Measurements from ENCODE around the gene FOXI1. TPM values are rescaled to one million over a fixed set of nuclear protein-coding genes. Genes with fewer than 3 reads are reported as not detected.

Gene FOXI1
- total and polyA plus RNA-seq, 2 experiments from 2014 or later, result not detected

- H3K4me2 ChIP-seq, result no peak overlapping the region
- no peak overlapping the region for H3K4me3 ChIP-seq
- no peak for TF ChIP-seq EZH2phosphoT487 (IDR thresholded peaks at IDR 0.05; ENCODE audit: low read depth, severe bottlenecking, unreplicated experiment)
- TF ChIP-seq, protein P1, sequence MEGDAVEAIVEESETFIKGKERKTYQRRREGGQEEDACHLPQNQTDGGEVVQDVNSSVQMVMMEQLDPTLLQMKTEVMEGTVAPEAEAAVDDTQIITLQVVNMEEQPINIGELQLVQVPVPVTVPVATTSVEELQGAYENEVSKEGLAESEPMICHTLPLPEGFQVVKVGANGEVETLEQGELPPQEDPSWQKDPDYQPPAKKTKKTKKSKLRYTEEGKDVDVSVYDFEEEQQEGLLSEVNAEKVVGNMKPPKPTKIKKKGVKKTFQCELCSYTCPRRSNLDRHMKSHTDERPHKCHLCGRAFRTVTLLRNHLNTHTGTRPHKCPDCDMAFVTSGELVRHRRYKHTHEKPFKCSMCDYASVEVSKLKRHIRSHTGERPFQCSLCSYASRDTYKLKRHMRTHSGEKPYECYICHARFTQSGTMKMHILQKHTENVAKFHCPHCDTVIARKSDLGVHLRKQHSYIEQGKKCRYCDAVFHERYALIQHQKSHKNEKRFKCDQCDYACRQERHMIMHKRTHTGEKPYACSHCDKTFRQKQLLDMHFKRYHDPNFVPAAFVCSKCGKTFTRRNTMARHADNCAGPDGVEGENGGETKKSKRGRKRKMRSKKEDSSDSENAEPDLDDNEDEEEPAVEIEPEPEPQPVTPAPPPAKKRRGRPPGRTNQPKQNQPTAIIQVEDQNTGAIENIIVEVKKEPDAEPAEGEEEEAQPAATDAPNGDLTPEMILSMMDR (IDR thresholded peaks at IDR 0.05; ENCODE audit: poor library complexity), result no peak
- TF ChIP-seq EZH2 (IDR thresholded peaks at IDR 0.05; ENCODE audit: borderline replicate concordance), result no peak
- H2AFZ ChIP-seq, result no peak overlapping the region
- no peak for DNase-seq (ENCODE audit: low spot score)
- peaks cover 6% of the 10 kb centered on the region for H3K27me3 ChIP-seq
- H4K20me1 ChIP-seq (ENCODE audit: insufficient read depth, poor library complexity, severe bottlenecking), result no peaks in the 10 kb centered on the region
- no peaks in the 10 kb centered on the region for H3K79me2 ChIP-seq
- no peaks in the 10 kb centered on the region for H3K4me1 ChIP-seq (ENCODE audit: insufficient read depth)
- 88% methylated on average over 13 of the region's 13 CpGs for WGBS (ENCODE audit: low lambda C conversion rate, missing lambda C conversion rate)
- H3K9me3 ChIP-seq (ENCODE audit: low read depth), result no peaks in the 10 kb centered on the region
- no peaks in the 10 kb centered on the region for H3K9me2 ChIP-seq (replicated peaks; ENCODE audit: insufficient read depth)
- H3K36me3 ChIP-seq (replicated peaks; ENCODE audit: insufficient read depth, low read depth), result no peaks in the 10 kb centered on the region
- H3K27ac ChIP-seq, result no peak overlapping the region
Observed at GRCh38 chr5:170078931-170079330, 26.8 kb upstream of the FOXI1 start.

GRCh38 chr5:170080217-170080616 is 25.5 kb upstream of the FOXI1 start:
- Histone ChIP-seq H3K4me1 (ENCODE audit: insufficient read depth) (no peaks in the 10 kb centered on the region), H3K79me2 (no peaks in the 10 kb centered on the region), H2AFZ (no peak overlapping the region), H3K4me2 (no peak overlapping the region), H3K9me3 (ENCODE audit: low read depth) (no peaks in the 10 kb centered on the region), H4K20me1 (ENCODE audit: insufficient read depth, poor library complexity, severe bottlenecking) (no peaks in the 10 kb centered on the region), H3K27ac (no peak overlapping the region), H3K36me3 (replicated peaks; ENCODE audit: insufficient read depth, low read depth) (no peaks in the 10 kb centered on the region), H3K9me2 (replicated peaks; ENCODE audit: insufficient read depth) (no peaks in the 10 kb centered on the region), H3K4me3 (no peak overlapping the region), H3K27me3 (peaks cover 2% of the 10 kb centered on the region)
- 90% methylated on average over 1 of the region's 1 CpG for WGBS (ENCODE audit: low lambda C conversion rate, missing lambda C conversion rate)
- no peak for DNase-seq (ENCODE audit: low spot score)
- no peak for TF ChIP-seq EZH2 (IDR thresholded peaks at IDR 0.05; ENCODE audit: borderline replicate concordance)
- TF ChIP-seq, protein P1 (IDR thresholded peaks at IDR 0.05; ENCODE audit: poor library complexity), result no peak
- no peak for TF ChIP-seq EZH2phosphoT487 (IDR thresholded peaks at IDR 0.05; ENCODE audit: low read depth, severe bottlenecking, unreplicated experiment)

- Histone ChIP-seq H3K79me2 (no peaks in the 10 kb centered on the region), H2AFZ (no peak overlapping the region), H3K36me3 (replicated peaks; ENCODE audit: insufficient read depth, low read depth) (no peaks in the 10 kb centered on the region), H3K9me2 (replicated peaks; ENCODE audit: insufficient read depth) (no peaks in the 10 kb centered on the region), H4K20me1 (ENCODE audit: insufficient read depth, poor library complexity, severe bottlenecking) (no peaks in the 10 kb centered on the region), H3K4me3 (no peak overlapping the region), H3K4me1 (ENCODE audit: insufficient read depth) (no peaks in the 10 kb centered on the region), H3K4me2 (no peak overlapping the region), H3K9me3 (ENCODE audit: low read depth) (no peaks in the 10 kb centered on the region), H3K27me3 (no peaks in the 10 kb centered on the region), H3K27ac (no peak overlapping the region)
- TF ChIP-seq EZH2phosphoT487 (IDR thresholded peaks at IDR 0.05; ENCODE audit: low read depth, severe bottlenecking, unreplicated experiment), result no peak
- no peak for TF ChIP-seq EZH2 (IDR thresholded peaks at IDR 0.05; ENCODE audit: borderline replicate concordance)
- TF ChIP-seq, protein P1 (IDR thresholded peaks at IDR 0.05; ENCODE audit: poor library complexity), result no peak
- WGBS (ENCODE audit: low lambda C conversion rate, missing lambda C conversion rate), result 86% methylated on average over 8 of the region's 8 CpGs
- DNase-seq (ENCODE audit: low spot score), result no peak
Observed at GRCh38 chr5:170080786-170081445, 24.8 kb upstream of the FOXI1 start.

All from hepatocyte (in vitro differentiated cells).